Endothelial cell of umbilical vein (primary cell): ENCODE results near the gene SERPINI1. TPM values are rescaled to one million over a fixed set of nuclear protein-coding genes. Genes with fewer than 3 reads are reported as not detected.

Experiments used
- BruUV-seq: library from RNA; stranded (reverse); fragments of 400-500 nt; replicated peaks from 2 replicates; lab custom pipeline; 2021; lab: Mats Ljungman, UMichigan
- CTCF ChIA-PET: fragments of 300-600, 350-600 bp; sonication (Branson Sonifier 250); formaldehyde crosslinking; loops from one replicate; lab custom pipeline; 2021; ENCODE audit warnings: antibody characterized with exemption, inconsistent platforms; lab: Charles Lee
- POLR2A ChIA-PET: fragments of 300-600, 350-600 bp; sonication (Branson Sonifier 250); formaldehyde crosslinking; loops from one replicate; lab custom pipeline; 2021; ENCODE audit warnings: antibody characterized with exemption, inconsistent platforms; lab: Charles Lee
- DNase-seq: peaks from one replicate; pipeline ENCODE4 v3.0.0-alpha.2; 2011; ENCODE audit warnings: low read depth, low spot score
- FAIRE-seq: peaks from 2 replicates; lab custom pipeline; 2011; peaks lifted over from hg19 to GRCh38; lab: Jason Lieb, UNC
- H2AFZ ChIP-seq: 2 replicates; pipeline ENCODE4 v1.6.0; 2012; ENCODE audit warnings: low read depth, low read length, control low read depth, inconsistent platforms
- H3K27ac ChIP-seq: 2 replicates; pipeline ENCODE4 v1.5.1; 2011; ENCODE audit warnings: low read depth, mild to moderate bottlenecking, control low read depth, low read length, moderate library complexity; ENCODE audit not compliant: insufficient read depth
- H3K27me3 ChIP-seq, 2 experiments: 2 replicates each; pipeline versions ENCODE4 v1.6.0 to v1.6.1; 2011; ENCODE audit warnings: low read length in 2 of 2, mixed read lengths in 1 of 2; ENCODE audit not compliant: control insufficient read depth in 2 of 2, insufficient read depth in 2 of 2
- H3K36me3 ChIP-seq, 2 experiments: 2 replicates in 1 of 2; 3 replicates in 1 of 2; pipeline ENCODE4 v1.5.1; 2011; ENCODE audit warnings: low read length in 2 of 2, mild to moderate bottlenecking in 1 of 2, moderate library complexity in 1 of 2; ENCODE audit not compliant: control insufficient read depth in 2 of 2, insufficient read depth in 2 of 2; ENCODE audit errors: extremely low read depth in 1 of 2
- H3K4me1 ChIP-seq: 3 replicates; pipeline ENCODE4 v1.5.1; 2011; ENCODE audit warnings: mild to moderate bottlenecking, low read length; ENCODE audit not compliant: control insufficient read depth, insufficient read depth; ENCODE audit errors: extremely low read depth
- H3K4me2 ChIP-seq: 2 replicates; pipeline ENCODE4 v1.6.1; 2011; ENCODE audit warnings: low read length, control low read depth, mixed read lengths; ENCODE audit not compliant: insufficient read depth
- H3K4me3 ChIP-seq, 3 experiments: fragments of 200-600 bp in 1 of 3; sonication (generic), shearing (Covaris generic) in 1 of 3; replicated peaks in 1 of 3; 2 replicates each; pipeline ENCODE4 v1.5.1; 2011 to 2016; ENCODE audit warnings: control low read depth in 3 of 3, low read length in 3 of 3, mild to moderate bottlenecking in 2 of 3, inconsistent platforms in 1 of 3, low read depth in 1 of 3, moderate library complexity in 1 of 3; ENCODE audit not compliant: insufficient read depth in 1 of 3
- H3K79me2 ChIP-seq: 2 replicates; pipeline ENCODE4 v1.6.0; 2012; ENCODE audit warnings: low read length, inconsistent platforms; ENCODE audit not compliant: control insufficient read depth, insufficient read depth
- H3K9ac ChIP-seq: replicated peaks from 2 replicates; pipeline ENCODE3; 2011; ENCODE audit warnings: low read length, control low read depth; ENCODE audit not compliant: insufficient read depth; ENCODE audit errors: extremely low read depth
- H3K9me1 ChIP-seq: replicated peaks from 3 replicates; pipeline ENCODE4 v1.6.0; 2011; ENCODE audit warnings: mild to moderate bottlenecking, low read length; ENCODE audit not compliant: control insufficient read depth, insufficient read depth; ENCODE audit errors: extremely low read depth
- H3K9me3 ChIP-seq: replicated peaks from 2 replicates; pipeline ENCODE4 v1.5.1; 2012; ENCODE audit warnings: low read length, inconsistent platforms; ENCODE audit not compliant: control insufficient read depth, insufficient read depth
- H4K20me1 ChIP-seq: replicated peaks from 2 replicates; pipeline ENCODE3; 2011; ENCODE audit warnings: mild to moderate bottlenecking, low read length; ENCODE audit not compliant: control insufficient read depth, insufficient read depth; ENCODE audit errors: extremely low read depth
- EZH2 ChIP-seq: IDR thresholded peaks from 2 replicates; pipeline ENCODE4 v1.6.1; 2012; ENCODE audit warnings: borderline replicate concordance, low read depth, mild to moderate bottlenecking, moderate library complexity, low read length, inconsistent platforms; ENCODE audit not compliant: severe bottlenecking
- FOS ChIP-seq: IDR thresholded peaks from 2 replicates; pipeline ENCODE4 v1.6.1; 2011; ENCODE audit warnings: mild to moderate bottlenecking, low read length, moderate library complexity, borderline replicate concordance; ENCODE audit not compliant: insufficient read depth
- GATA2 ChIP-seq: IDR thresholded peaks from 2 replicates; pipeline ENCODE4 v1.7.0; 2011; ENCODE audit warnings: low read depth, mild to moderate bottlenecking, moderate library complexity, mixed read lengths, low read length; ENCODE audit not compliant: insufficient read length, insufficient read depth
- JUN ChIP-seq: IDR thresholded peaks from 2 replicates; pipeline ENCODE4 v1.6.1; 2011; ENCODE audit warnings: borderline replicate concordance, low read depth; ENCODE audit not compliant: insufficient read length, insufficient read depth
- MYC ChIP-seq: IDR thresholded peaks from one replicate; pipeline ENCODE4 v1.6.1; 2011; ENCODE audit warnings: mild to moderate bottlenecking, low read depth, low read length
- POLR2A ChIP-seq: IDR thresholded peaks from 2 replicates; pipeline ENCODE4 v1.6.1; 2012; ENCODE audit warnings: low read depth, mild to moderate bottlenecking, control low read depth, low read length
- POLR2AphosphoS5 ChIP-seq: IDR thresholded peaks from 2 replicates; pipeline ENCODE4 v1.6.1; 2012; ENCODE audit warnings: low read depth, mild to moderate bottlenecking, control low read depth, low read length, moderate library complexity; ENCODE audit not compliant: insufficient read depth
- dilution Hi-C: fragments of 300-500 bp; cut with MboI; formaldehyde crosslinking; loops from one replicate; pipeline ENCODE4 v1.15.0; 2019; ENCODE audit warnings: low sequenced_read_pairs; ENCODE audit not compliant: extremely low pct_ligation_motif_present
- intact Hi-C: fragments of 100-400 bp; cut with micrococcal nuclease; formaldehyde crosslinking; loops from one replicate; pipeline ENCODE4 v1.10.0; 2022
- polyA plus RNA-seq, 4 experiments: library from polyadenylated mRNA; depleted of rRNA in 3 of 4; stranded (reverse) in 3 of 4; unstranded in 1 of 4; fragments of >200 nt; gene quantifications; 2 replicates each; pipeline versions ENCODE4 v1.2.1 to v1.2.3, GENCODE V29; 2011 to 2012; ENCODE audit warnings: missing spikeins in 1 of 4
- total RNA-seq: library from RNA; stranded (reverse); gene quantifications from 2 replicates; pipeline ENCODE4 v1.2.3, GENCODE V29; 2021
- TF ChIP-seq, protein P1 (sequence below), 2 donors: IDR thresholded peaks; 1 replicate in 1 of 2; 2 replicates in 1 of 2; pipeline ENCODE4 v1.5.1; 2011; ENCODE audit warnings: low read length in 2 of 2, mild to moderate bottlenecking in 2 of 2, moderate library complexity in 2 of 2, control low read depth in 1 of 2, inconsistent platforms in 1 of 2, low read depth in 1 of 2; ENCODE audit not compliant: insufficient read depth in 1 of 2; ENCODE audit errors: extremely low read depth in 1 of 2
- TF ChIP-seq, protein P2 (sequence below): IDR thresholded peaks from 2 replicates; pipeline ENCODE4 v1.6.1; 2011; ENCODE audit not compliant: insufficient read depth, insufficient read length

The SERPINI1 gene
- total and polyA plus RNA-seq, 2 donors (not counting 3 experiments of a cell fraction or from before 2014, with no cell fraction given), result 0.22 to 0.28 TPM

DNA sequence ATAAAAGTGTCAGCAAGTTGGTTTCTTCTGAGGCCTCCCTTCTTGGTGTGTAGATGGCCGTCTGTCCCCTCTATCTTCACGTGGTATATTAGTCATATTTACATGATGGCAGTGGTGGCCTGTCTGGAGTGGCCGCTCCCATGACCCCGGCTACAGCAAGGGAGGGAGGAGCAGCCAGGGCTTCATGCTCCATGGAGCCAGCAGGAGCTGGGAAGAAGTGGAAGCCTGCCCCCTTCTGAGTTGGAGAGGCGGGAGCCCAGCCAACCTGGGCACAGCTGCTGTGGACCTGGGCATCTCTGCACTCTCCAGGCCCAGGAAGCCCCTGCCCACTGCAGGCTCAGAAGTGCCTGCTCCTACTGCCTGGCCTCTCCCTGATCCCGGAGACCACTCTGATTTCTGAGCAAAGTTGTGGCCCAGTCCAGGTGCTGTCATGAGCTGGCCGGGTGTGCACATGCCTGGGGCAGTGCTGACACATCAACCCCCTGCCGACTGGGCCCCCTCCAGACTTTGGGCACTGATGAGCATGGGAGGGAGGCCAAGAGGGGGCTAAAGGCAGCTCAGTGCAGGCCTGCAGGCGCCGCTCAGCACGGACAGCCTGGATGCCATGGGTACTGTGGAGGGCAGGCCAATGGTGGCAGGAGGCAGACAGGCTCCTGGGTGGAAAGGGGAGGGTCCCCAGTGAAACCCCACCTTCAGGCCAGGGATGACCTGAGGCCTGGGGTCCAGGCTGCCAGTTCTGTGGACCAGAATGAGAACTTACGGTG lies 84.8 kb downstream of the SERPINI1 start:
- dilution Hi-C loops (no loop called here), intact Hi-C loops (no loop called here)
- no TSS peak for BruUV-seq
- POLR2A ChIA-PET, result no interaction called here
- Histone ChIP-seq H3K27ac (no peak overlapping the region), H3K9ac (no peak overlapping the region), H3K9me3 (no peaks in the 10 kb centered on the region), H2AFZ (no peak overlapping the region), H3K79me2 (no peaks in the 10 kb centered on the region), H3K4me3 (no peak overlapping the region), H3K27me3 (no peaks in the 10 kb centered on the region), H3K36me3 (no peaks in the 10 kb centered on the region), H3K9me1 (no peaks in the 10 kb centered on the region), H3K4me1 (no peaks in the 10 kb centered on the region), H3K4me2 (no peak overlapping the region), H4K20me1 (no peaks in the 10 kb centered on the region)
- TF ChIP-seq POLR2A (no peak), GATA2 (no peak), MYC (no peak), EZH2 (no peak), FOS (no peak), POLR2AphosphoS5 (no peak), JUN (no peak)
- TF ChIP-seq, protein P1, sequence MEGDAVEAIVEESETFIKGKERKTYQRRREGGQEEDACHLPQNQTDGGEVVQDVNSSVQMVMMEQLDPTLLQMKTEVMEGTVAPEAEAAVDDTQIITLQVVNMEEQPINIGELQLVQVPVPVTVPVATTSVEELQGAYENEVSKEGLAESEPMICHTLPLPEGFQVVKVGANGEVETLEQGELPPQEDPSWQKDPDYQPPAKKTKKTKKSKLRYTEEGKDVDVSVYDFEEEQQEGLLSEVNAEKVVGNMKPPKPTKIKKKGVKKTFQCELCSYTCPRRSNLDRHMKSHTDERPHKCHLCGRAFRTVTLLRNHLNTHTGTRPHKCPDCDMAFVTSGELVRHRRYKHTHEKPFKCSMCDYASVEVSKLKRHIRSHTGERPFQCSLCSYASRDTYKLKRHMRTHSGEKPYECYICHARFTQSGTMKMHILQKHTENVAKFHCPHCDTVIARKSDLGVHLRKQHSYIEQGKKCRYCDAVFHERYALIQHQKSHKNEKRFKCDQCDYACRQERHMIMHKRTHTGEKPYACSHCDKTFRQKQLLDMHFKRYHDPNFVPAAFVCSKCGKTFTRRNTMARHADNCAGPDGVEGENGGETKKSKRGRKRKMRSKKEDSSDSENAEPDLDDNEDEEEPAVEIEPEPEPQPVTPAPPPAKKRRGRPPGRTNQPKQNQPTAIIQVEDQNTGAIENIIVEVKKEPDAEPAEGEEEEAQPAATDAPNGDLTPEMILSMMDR (IDR thresholded peaks at IDR 0.05; ENCODE audit: extremely low read depth in 1 of 2, insufficient read depth in 1 of 2, low read depth in 1 of 2, low read length in 2 of 2), result no peak
- TF ChIP-seq, protein P2, sequence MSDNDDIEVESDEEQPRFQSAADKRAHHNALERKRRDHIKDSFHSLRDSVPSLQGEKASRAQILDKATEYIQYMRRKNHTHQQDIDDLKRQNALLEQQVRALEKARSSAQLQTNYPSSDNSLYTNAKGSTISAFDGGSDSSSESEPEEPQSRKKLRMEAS, result no peak
- CTCF ChIA-PET, result no interaction called here
- DNase-seq (no peak), FAIRE-seq (no peak)
